GM18951 (cell line): ENCODE data around the gene RNASEH2B.

Experiments used
- POLR2A ChIP-seq: IDR thresholded peaks from 4 replicates; pipeline ENCODE4 v1.6.1; 2011; ENCODE audit warnings: mild to moderate bottlenecking; ENCODE audit not compliant: insufficient read length, insufficient read depth; ENCODE audit errors: extremely low read depth
- in situ Hi-C: fragments of 300-500 bp; cut with MboI; formaldehyde crosslinking; loops from one replicate; pipeline ENCODE4 v1.12.0; 2022; ENCODE audit warnings: low sequenced_read_pairs, mixed read lengths, inconsistent platforms; ENCODE audit not compliant: unreplicated experiment

Gene RNASEH2B

GRCh38 chr13:50909605-50910484 is at the start of gene RNASEH2B:
Gene RNASEH2B, plus strand, starts transcription at chr13:50909791. Its CDS starts 286 bp downstream, at chr13:50910077.
- in situ Hi-C loops, result loop anchor here (25.0 kb wide), 1 partner anchor 923 kb away; the partner anchor contains the start of gene TRIM13
- peak; percentile 82 for TF ChIP-seq POLR2A

GRCh38 chr13:50864492-50864891 is 45.1 kb upstream of the RNASEH2B start:
- in situ Hi-C loops, result no loop called here
- TF ChIP-seq POLR2A, result no peak

GRCh38 chr13:50866817-50867636 is 42.6 kb upstream of the RNASEH2B start:
- in situ Hi-C loops, result no loop called here
- no peak for TF ChIP-seq POLR2A

GRCh38 chr13:50867637-50867945 is 42.0 kb upstream of the RNASEH2B start:
- in situ Hi-C loops, result no loop called here
- TF ChIP-seq POLR2A, result no peak

- in situ Hi-C loops, result no loop called here
- no peak for TF ChIP-seq POLR2A
Observed at GRCh38 chr13:50871405-50871804, 38.2 kb upstream of the RNASEH2B start.

GRCh38 chr13:50873467-50873866 is 36.1 kb upstream of the RNASEH2B start:
- in situ Hi-C loops, result no loop called here
- no peak for TF ChIP-seq POLR2A

GRCh38 chr13:50873991-50874390 is 35.6 kb upstream of the RNASEH2B start:
- no peak for TF ChIP-seq POLR2A
- in situ Hi-C loops, result no loop called here

GRCh38 chr13:50882816-50883435 is 26.7 kb upstream of the RNASEH2B start:
- in situ Hi-C loops, result no loop called here
- TF ChIP-seq POLR2A, result no peak

GRCh38 chr13:50883728-50884127 is 25.9 kb upstream of the RNASEH2B start:
- in situ Hi-C loops, result no loop called here
- no peak for TF ChIP-seq POLR2A

- in situ Hi-C loops, result no loop called here
- no peak for TF ChIP-seq POLR2A
Observed at GRCh38 chr13:50884265-50884664, 25.3 kb upstream of the RNASEH2B start.

- in situ Hi-C loops, result no loop called here
- no peak for TF ChIP-seq POLR2A
Observed at GRCh38 chr13:50887151-50887550, 22.4 kb upstream of the RNASEH2B start.

GRCh38 chr13:50888362-50888761 is 21.2 kb upstream of the RNASEH2B start:
- in situ Hi-C loops, result no loop called here
- no peak for TF ChIP-seq POLR2A

GRCh38 chr13:50889317-50889716 is 20.3 kb upstream of the RNASEH2B start:
- in situ Hi-C loops, result no loop called here
- TF ChIP-seq POLR2A, result no peak
